Heart left ventricle (tissue), 13 donors: ENCODE data around the gene IL23R.

Experiments
- POLR2A ChIP-seq, 2 donors: fragments of 450-650 bp; IDR thresholded peaks; one replicate each; pipeline ENCODE4 v1.6.1; 2017; ENCODE audit warnings: antibody characterized with exemption in 2 of 2, mild to moderate bottlenecking in 2 of 2, moderate library complexity in 2 of 2
- TF ChIP-seq, protein P1 (sequence below), 12 donors: fragments of 200-600 bp; sonication (generic) in 4 of 12; IDR thresholded peaks; one replicate each; pipeline versions ENCODE4 v1.5.0 to v1.8.0; 2018 to 2022; ENCODE audit warnings: antibody characterized with exemption in 12 of 12, mild to moderate bottlenecking in 5 of 12
- donor health status: ischemic (EF 13 %, LVEDD 7.1; RV severe dilation, severe dysfunction).
- donor health status: DM: no; HTN: yes; CAD: no.
- donor health status: DM: no; HTN: no; CAD: no.
- donor health status: ischemic (EF 25% LVEDD 6.9; RV normal size, moderate dysfunction).
- donor health status: ischemic (EF 25% LVEDD 5.7; RV mildly dilated, moderate dysfunction).
- donor health status: ischemic (EF 35%, LVEDD 5.7; RV mildly dilated, moderate dysfunction).
- donor health status: nonischemic (EF 11% LVEDD 7.7; RV severe dilation, severe dysfunction).
- donor health status: DM: yes; HTN: yes; CAD: no.
- donor health status: PGD.
- donor health status: ischemic (EF 29% LVEDD 5.4; RV normal size, mild dysfunction).
- donor health status: nonischemic (EF 23%, LVEDD 6.1; RV moderate dilation, normal function).

DNA sequence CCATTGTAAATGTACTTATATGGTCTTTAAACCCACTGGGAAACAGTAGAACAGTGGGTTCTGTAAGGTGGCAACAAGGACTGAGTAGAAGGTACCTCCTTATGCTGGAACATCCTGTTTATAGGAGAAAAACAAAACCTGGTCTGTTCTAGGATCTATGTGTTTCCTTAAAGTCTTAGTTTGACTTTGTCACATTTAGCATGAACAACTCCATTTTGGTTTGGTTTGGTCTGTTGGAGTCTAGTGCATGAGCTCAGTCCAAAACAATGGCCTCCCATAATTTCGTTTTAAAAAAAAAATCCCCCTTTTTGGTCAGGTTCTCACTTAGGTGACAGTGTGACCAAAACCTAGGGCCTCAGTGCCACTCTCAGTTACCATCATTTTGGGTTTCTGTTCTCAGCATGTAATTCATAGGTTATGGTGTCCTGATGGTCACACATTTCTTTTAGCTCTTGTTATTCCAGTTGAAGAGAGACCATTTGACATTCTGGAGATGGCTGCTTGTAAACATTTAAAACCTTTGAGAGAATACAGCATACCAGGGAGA, 75.0 kb downstream of the IL23R start:
- TF ChIP-seq, protein P1, sequence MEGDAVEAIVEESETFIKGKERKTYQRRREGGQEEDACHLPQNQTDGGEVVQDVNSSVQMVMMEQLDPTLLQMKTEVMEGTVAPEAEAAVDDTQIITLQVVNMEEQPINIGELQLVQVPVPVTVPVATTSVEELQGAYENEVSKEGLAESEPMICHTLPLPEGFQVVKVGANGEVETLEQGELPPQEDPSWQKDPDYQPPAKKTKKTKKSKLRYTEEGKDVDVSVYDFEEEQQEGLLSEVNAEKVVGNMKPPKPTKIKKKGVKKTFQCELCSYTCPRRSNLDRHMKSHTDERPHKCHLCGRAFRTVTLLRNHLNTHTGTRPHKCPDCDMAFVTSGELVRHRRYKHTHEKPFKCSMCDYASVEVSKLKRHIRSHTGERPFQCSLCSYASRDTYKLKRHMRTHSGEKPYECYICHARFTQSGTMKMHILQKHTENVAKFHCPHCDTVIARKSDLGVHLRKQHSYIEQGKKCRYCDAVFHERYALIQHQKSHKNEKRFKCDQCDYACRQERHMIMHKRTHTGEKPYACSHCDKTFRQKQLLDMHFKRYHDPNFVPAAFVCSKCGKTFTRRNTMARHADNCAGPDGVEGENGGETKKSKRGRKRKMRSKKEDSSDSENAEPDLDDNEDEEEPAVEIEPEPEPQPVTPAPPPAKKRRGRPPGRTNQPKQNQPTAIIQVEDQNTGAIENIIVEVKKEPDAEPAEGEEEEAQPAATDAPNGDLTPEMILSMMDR (IDR thresholded peaks at IDR 0.05), result no peak
- no peak for TF ChIP-seq POLR2A (IDR thresholded peaks at IDR 0.05)
